Stimulated activated CD8-positive, alpha-beta memory T cell treated with anti-CD3 and anti-CD28 coated beads, Interleukin-7, amount 100 ng/mL, for 4 hours (primary cell): Measurements from ENCODE around the gene ANKS4B.

Source experiments
- DNase-seq, 2 donors: peaks; one replicate each; pipeline ENCODE4 v3.0.0-alpha.2; 2020; ENCODE audit warnings: low read depth in 2 of 2

Gene ANKS4B

GRCh38 chr16:21300309-21301167, 67.0 kb downstream of the ANKS4B start:
- no peak for DNase-seq

DNA sequence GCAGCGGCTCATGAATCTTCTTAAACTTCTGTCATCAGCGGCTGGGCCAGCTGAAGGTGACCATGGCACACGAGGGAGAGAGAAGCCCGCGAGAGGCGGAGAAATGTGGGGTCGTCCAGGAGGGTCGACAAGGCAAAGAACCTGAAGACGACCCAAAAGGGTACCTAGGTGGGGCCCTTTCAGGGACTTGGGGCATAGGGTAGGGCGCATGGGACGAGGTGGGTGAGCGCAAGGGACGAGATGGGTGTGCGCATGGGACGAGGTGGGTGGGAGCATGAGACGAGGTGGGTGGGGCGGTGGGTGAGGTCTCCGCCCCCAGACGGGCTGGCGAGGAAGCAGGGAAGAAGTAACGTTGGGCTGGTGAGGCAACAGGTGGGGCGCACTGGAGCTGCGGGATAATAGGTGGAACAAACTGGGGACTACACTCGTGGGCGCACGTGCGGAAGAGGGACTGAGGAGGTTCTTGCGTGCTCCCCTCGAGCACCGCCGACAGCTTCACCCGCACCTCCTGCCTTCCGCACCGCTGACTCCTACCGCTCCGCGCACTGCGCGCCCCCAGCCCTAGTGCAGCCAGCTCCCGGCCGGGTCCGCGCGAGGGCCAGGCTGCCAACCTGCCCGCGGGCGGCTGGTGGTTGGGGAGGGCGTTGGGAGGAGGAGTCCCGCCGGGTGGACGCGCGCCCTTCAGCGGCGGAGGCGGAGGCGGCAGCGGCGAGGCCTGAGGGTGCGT, 67.8 kb downstream of the ANKS4B start:
- no peak for DNase-seq

GRCh38 chr16:21301895-21302291, 68.4 kb downstream of the ANKS4B start:
- DNase-seq = no peak

GRCh38 chr16:21302454-21302853, 69.0 kb downstream of the ANKS4B start:
- DNase-seq = no peak

DNA sequence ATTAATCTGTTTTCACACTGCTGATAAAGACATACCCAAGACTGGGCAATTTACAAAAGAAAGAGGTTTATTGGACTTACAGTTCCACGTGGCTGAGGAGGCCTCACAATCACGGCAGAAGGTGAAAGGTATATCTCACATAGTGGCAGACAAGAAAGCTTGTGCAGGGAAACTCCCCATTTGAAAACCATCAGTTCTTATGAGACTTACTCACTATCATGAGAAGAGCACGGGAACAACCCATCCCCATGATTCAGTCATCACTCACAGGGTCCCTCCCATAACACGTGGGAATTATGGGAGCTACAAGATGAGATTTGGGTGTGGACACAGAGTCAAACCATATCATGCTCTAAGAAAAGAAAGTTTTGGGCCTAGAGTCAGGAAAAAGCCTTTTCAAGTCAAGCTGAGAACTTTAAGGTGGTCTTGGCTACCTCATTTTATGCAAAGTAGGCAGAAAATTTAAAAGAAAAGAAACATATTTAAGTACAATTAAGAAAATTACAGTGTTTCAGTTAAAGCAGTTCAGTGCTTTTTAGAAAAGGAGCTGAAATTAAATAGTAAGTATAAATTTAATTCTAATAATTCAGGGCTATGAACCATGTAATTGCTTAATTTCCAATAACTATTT, 69.5 kb downstream of the ANKS4B start:
- DNase-seq = no peak
